HG03460 (cell line): ENCODE data around the gene ADCYAP1R1.
"Not testable (repeated sequence)": the region's sequence is repeated elsewhere in the genome, so short reads cannot be mapped to it uniquely, and the experiment has no call there.

Source experiments
- ATAC-seq: cut with Tn5 transposase; IDR thresholded peaks from one replicate; pipeline ENCODE4 v1.9.1; 2021; ENCODE audit not compliant: unreplicated experiment

Gene ADCYAP1R1

GRCh38 chr7:31126976-31127375 is 74.9 kb downstream of the ADCYAP1R1 start:
- no peak for ATAC-seq

DNA sequence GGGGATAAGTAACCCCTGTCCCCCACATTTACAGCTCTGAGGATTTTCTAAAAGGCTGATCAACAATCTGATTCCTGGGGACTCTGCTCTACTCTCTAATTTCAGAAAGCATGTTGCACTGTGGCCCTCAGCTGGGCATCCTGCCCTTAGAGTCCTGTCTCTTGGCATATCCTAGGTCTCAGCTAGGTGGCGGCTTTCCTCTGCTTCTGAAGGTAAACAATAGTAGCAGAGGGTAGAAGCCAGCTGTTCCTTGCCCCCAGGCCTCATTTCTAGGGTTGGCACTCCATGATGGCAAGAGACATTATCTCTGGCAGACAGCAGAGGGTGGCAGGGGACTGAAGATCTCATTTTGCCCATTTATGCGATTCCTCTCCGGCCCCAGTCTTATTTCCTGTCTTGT is 77.0 kb downstream of the ADCYAP1R1 start:
- ATAC-seq: no peak

GRCh38 chr7:31133497-31133896 is 81.4 kb downstream of the ADCYAP1R1 start:
- ATAC-seq: no peak

GRCh38 chr7:31134246-31135188 is 82.4 kb downstream of the ADCYAP1R1 start:
- ATAC-seq: peak; percentile 88

- no peak for ATAC-seq
Measured at GRCh38 chr7:31137234-31137633, 85.1 kb downstream of the ADCYAP1R1 start.

GRCh38 chr7:31145339-31145738 is 93.2 kb downstream of the ADCYAP1R1 start:
- ATAC-seq: no peak

GRCh38 chr7:31146030-31146429 is 93.9 kb downstream of the ADCYAP1R1 start:
- ATAC-seq: no peak

GRCh38 chr7:31146538-31146937 is 94.4 kb downstream of the ADCYAP1R1 start:
- ATAC-seq: no peak

DNA sequence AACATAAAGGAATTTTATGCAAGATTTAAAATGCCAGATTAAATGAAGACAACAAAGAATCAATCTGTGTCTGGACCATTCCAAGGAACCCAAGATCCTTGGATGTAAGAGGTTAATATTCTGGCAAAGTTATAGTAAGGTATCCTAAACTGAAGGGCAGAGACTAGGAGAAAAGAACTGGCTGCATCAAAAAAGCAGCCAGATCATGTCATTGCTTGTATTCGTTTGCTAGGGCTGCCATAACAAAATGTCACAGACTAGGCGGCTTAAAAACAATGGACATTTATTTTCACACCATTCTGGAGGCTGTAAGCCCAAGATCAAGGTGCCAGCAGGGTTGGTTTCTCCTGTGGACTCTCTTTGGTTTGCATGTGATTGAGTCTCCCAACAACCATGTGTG is 99.7 kb downstream of the ADCYAP1R1 start:
- ATAC-seq: no peak

GRCh38 chr7:31153318-31153717 is 101.2 kb downstream of the ADCYAP1R1 start:
- ATAC-seq: not testable (repeated sequence)

- no peak for ATAC-seq
Measured at GRCh38 chr7:31160941-31161340, 108.8 kb downstream of the ADCYAP1R1 start.
